Neural progenitor cell (in vitro differentiated cells): Measurements from ENCODE around the gene CYB561. TPM values are rescaled to one million over a fixed set of nuclear protein-coding genes. Genes with fewer than 3 reads are reported as not detected.

ENCODE experiments used
- DNase-seq: peaks from one replicate; pipeline ENCODE4 v3.0.0-alpha.2; 2016; ENCODE audit warnings: low spot score
- H2AFZ ChIP-seq: fragments of 200-600 bp; sonication (generic); replicated peaks from 2 replicates; pipeline ENCODE4 v1.6.1; 2016; ENCODE audit warnings: antibody characterized with exemption
- H3F3A ChIP-seq: fragments of 200-600 bp; sonication (generic); 2 replicates; pipeline ENCODE4 v1.6.1; 2016; ENCODE audit warnings: antibody characterized with exemption, low read depth
- H3K27ac ChIP-seq: fragments of 200-600 bp; sonication (generic); 2 replicates; pipeline ENCODE4 v1.5.1; 2016; ENCODE audit warnings: mild to moderate bottlenecking
- H3K27me3 ChIP-seq: fragments of 200-600 bp; sonication (generic); 2 replicates; pipeline ENCODE4 v1.6.1; 2016; ENCODE audit warnings: mild to moderate bottlenecking, moderate library complexity
- H3K36me3 ChIP-seq: fragments of 200-600 bp; sonication (generic); 2 replicates; pipeline ENCODE4 v1.5.1; 2016
- H3K4me1 ChIP-seq: fragments of 200-600 bp; sonication (generic); 2 replicates; pipeline ENCODE4 v1.6.1; 2016; ENCODE audit warnings: mixed run types
- H3K4me2 ChIP-seq: fragments of 200-600 bp; sonication (generic); 2 replicates; pipeline ENCODE4 v1.6.1; 2016
- H3K4me3 ChIP-seq: fragments of 200-600 bp; sonication (generic); 2 replicates; pipeline ENCODE4 v1.5.1; 2016
- H3K79me2 ChIP-seq: fragments of 200-600 bp; sonication (generic); 2 replicates; pipeline ENCODE4 v1.6.1; 2016; ENCODE audit warnings: low read depth
- H3K9ac ChIP-seq: fragments of 200-600 bp; sonication (generic); 2 replicates; pipeline ENCODE4 v1.6.1; 2016
- H3K9me3 ChIP-seq: fragments of 200-600 bp; sonication (generic); 2 replicates; pipeline ENCODE4 v1.5.1; 2016; ENCODE audit warnings: low read depth
- H4K20me1 ChIP-seq: fragments of 200-600 bp; sonication (generic); 2 replicates; pipeline ENCODE4 v1.6.1; 2016; ENCODE audit warnings: low read depth
- H3K27ac Mint-ChIP-seq: 3 replicates; pipeline ENCODE4 v1.8.0; 2021; ENCODE audit warnings: mixed read lengths
- H3K27me3 Mint-ChIP-seq: 2 replicates; pipeline ENCODE4 v1.8.0; 2022; ENCODE audit warnings: low read depth, mild to moderate bottlenecking, inconsistent platforms, moderate library complexity, mixed read lengths; ENCODE audit not compliant: insufficient read depth
- H3K36me3 Mint-ChIP-seq: 3 replicates; pipeline ENCODE4 v1.8.0; 2021; ENCODE audit warnings: mixed read lengths
- H3K4me1 Mint-ChIP-seq: 3 replicates; pipeline ENCODE4 v1.8.0; 2021; ENCODE audit warnings: mixed read lengths
- H3K4me3 Mint-ChIP-seq: 3 replicates; pipeline ENCODE4 v1.8.0; 2021; ENCODE audit warnings: mild to moderate bottlenecking, moderate library complexity, mixed read lengths
- H3K9me3 Mint-ChIP-seq: 3 replicates; pipeline ENCODE4 v1.8.0; 2020; ENCODE audit warnings: mixed read lengths
- CTCF ChIP-seq: fragments of 200-600 bp; sonication (generic); IDR thresholded peaks from 2 replicates; pipeline ENCODE4 v1.5.1; 2017; ENCODE audit warnings: antibody characterized with exemption, mild to moderate bottlenecking
- EZH2 ChIP-seq: fragments of 200-600 bp; sonication (generic); IDR thresholded peaks from 2 replicates; pipeline ENCODE4 v1.6.1; 2017; ENCODE audit warnings: antibody characterized with exemption, mild to moderate bottlenecking, moderate library complexity
- EZH2phosphoT487 ChIP-seq: fragments of 200-600 bp; sonication (generic); IDR thresholded peaks from 2 replicates; pipeline ENCODE4 v1.6.1; 2017; ENCODE audit warnings: antibody characterized with exemption
- total RNA-seq: library from RNA; depleted of rRNA; stranded (reverse); fragments of >200 nt; gene quantifications from 2 replicates; pipeline ENCODE4 v1.2.3, GENCODE V29; 2015; ENCODE audit warnings: low replicate concordance

The CYB561 gene
- total RNA-seq, 1 donor from 2014 or later = 4.2 TPM

- no peaks in the 10 kb centered on the region for H3K27me3 ChIP-seq
- H4K20me1 ChIP-seq = no peaks in the 10 kb centered on the region
- H3K4me1 ChIP-seq = no peaks in the 10 kb centered on the region
- H2AFZ ChIP-seq = no peak overlapping the region
- peaks cover 16% of the 10 kb centered on the region for H3K27me3 Mint-ChIP-seq
- no peak overlapping the region for H3K27ac ChIP-seq
- H3K4me3 ChIP-seq = no peak overlapping the region
- peaks cover 17% of the 10 kb centered on the region for H3K4me1 Mint-ChIP-seq
- no peak overlapping the region for H3K27ac Mint-ChIP-seq
- H3K36me3 ChIP-seq = no peaks in the 10 kb centered on the region
- no peaks in the 10 kb centered on the region for H3F3A ChIP-seq
- no peak overlapping the region for H3K4me2 ChIP-seq
- no peaks in the 10 kb centered on the region for H3K79me2 ChIP-seq
- DNase-seq = no peak
- TF ChIP-seq CTCF = no peak
- TF ChIP-seq EZH2 = no peak
- no peak for TF ChIP-seq EZH2phosphoT487
- no peaks in the 10 kb centered on the region for H3K9me3 ChIP-seq
- no peak overlapping the region for H3K4me3 Mint-ChIP-seq
- no peak overlapping the region for H3K9ac ChIP-seq
- peaks cover 3% of the 10 kb centered on the region for H3K36me3 Mint-ChIP-seq
- H3K9me3 Mint-ChIP-seq = peaks cover 6% of the 10 kb centered on the region
These were observed 7.0 kb upstream of the CYB561 start for GRCh38 chr17:63452962-63453551.

GRCh38 chr17:63452046-63452961 lies 6.2 kb upstream of the CYB561 start:
- Histone ChIP-seq H4K20me1 (no peaks in the 10 kb centered on the region), H3K79me2 (no peaks in the 10 kb centered on the region), H3K4me2 (no peak overlapping the region), H3K36me3 (no peaks in the 10 kb centered on the region), H3F3A (peaks cover 3% of the 10 kb centered on the region), H3K4me3 (no peak overlapping the region), H3K9me3 (no peaks in the 10 kb centered on the region), H2AFZ (no peak overlapping the region), H3K27ac (no peak overlapping the region), H3K4me1 (no peaks in the 10 kb centered on the region), H3K27me3 (peaks cover 5% of the 10 kb centered on the region), H3K9ac (no peak overlapping the region)
- H3K4me3 Mint-ChIP-seq = no peak overlapping the region
- peaks cover 20% of the 10 kb centered on the region for H3K4me1 Mint-ChIP-seq
- DNase-seq = no peak
- TF ChIP-seq EZH2 (no peak), EZH2phosphoT487 (no peak), CTCF (no peak)
- H3K9me3 Mint-ChIP-seq = peaks cover 6% of the 10 kb centered on the region
- H3K27me3 Mint-ChIP-seq = peaks cover 14% of the 10 kb centered on the region
- peaks cover 3% of the 10 kb centered on the region for H3K36me3 Mint-ChIP-seq
- H3K27ac Mint-ChIP-seq = no peak overlapping the region

GRCh38 chr17:63451150-63451549 lies 5.0 kb upstream of the CYB561 start:
- H3K27me3 Mint-ChIP-seq = peaks cover 14% of the 10 kb centered on the region

More at GRCh38 chr17:63451150-63451549, 5.0 kb upstream of the CYB561 start:
- Histone ChIP-seq H3K9me3 (no peaks in the 10 kb centered on the region), H3K79me2 (no peaks in the 10 kb centered on the region), H3K4me3 (no peak overlapping the region), H4K20me1 (no peaks in the 10 kb centered on the region), H2AFZ (no peak overlapping the region), H3K9ac (no peak overlapping the region), H3K4me2 (no peak overlapping the region), H3K27ac (no peak overlapping the region), H3K36me3 (no peaks in the 10 kb centered on the region), H3F3A (peaks cover 10% of the 10 kb centered on the region), H3K4me1 (no peaks in the 10 kb centered on the region), H3K27me3 (peaks cover 16% of the 10 kb centered on the region)
- Mint-ChIP-seq H3K4me3 (no peak overlapping the region), H3K9me3 (peaks cover 6% of the 10 kb centered on the region), H3K4me1 (peaks cover 23% of the 10 kb centered on the region), H3K36me3 (peaks cover 3% of the 10 kb centered on the region), H3K27ac (no peak overlapping the region)
- TF ChIP-seq EZH2phosphoT487 (no peak), EZH2 (no peak), CTCF (no peak)
- DNase-seq = no peak
